Heart left ventricle (tissue), 13 donors: ENCODE data around the gene NAA16.

Experiments
- CTCF ChIP-seq, 12 donors: fragments of 200-600 bp; sonication (generic) in 4 of 12; IDR thresholded peaks; one replicate each; pipeline versions ENCODE4 v1.5.0 to v1.8.0; 2018 to 2022; ENCODE audit warnings: antibody characterized with exemption in 12 of 12, mild to moderate bottlenecking in 5 of 12
- POLR2A ChIP-seq, 2 donors: fragments of 450-650 bp; IDR thresholded peaks; one replicate each; pipeline ENCODE4 v1.6.1; 2017; ENCODE audit warnings: antibody characterized with exemption in 2 of 2, mild to moderate bottlenecking in 2 of 2, moderate library complexity in 2 of 2
- donor health status: ischemic (EF 13 %, LVEDD 7.1; RV severe dilation, severe dysfunction).
- donor health status: DM: no; HTN: yes; CAD: no.
- donor health status: DM: no; HTN: no; CAD: no.
- donor health status: ischemic (EF 25% LVEDD 6.9; RV normal size, moderate dysfunction).
- donor health status: ischemic (EF 25% LVEDD 5.7; RV mildly dilated, moderate dysfunction).
- donor health status: ischemic (EF 35%, LVEDD 5.7; RV mildly dilated, moderate dysfunction).
- donor health status: nonischemic (EF 11% LVEDD 7.7; RV severe dilation, severe dysfunction).
- donor health status: DM: yes; HTN: yes; CAD: no.
- donor health status: PGD.
- donor health status: ischemic (EF 29% LVEDD 5.4; RV normal size, mild dysfunction).
- donor health status: nonischemic (EF 23%, LVEDD 6.1; RV moderate dilation, normal function).

GRCh38 chr13:41420146-41420545, 109.1 kb downstream of the NAA16 start:
- TF ChIP-seq POLR2A (IDR thresholded peaks at IDR 0.05) (no peak), CTCF (IDR thresholded peaks at IDR 0.05) (no peak)
